Breast epithelium (tissue), 4 donors: ENCODE results near the gene PML. TPM values are rescaled to one million over a fixed set of nuclear protein-coding genes. Genes with fewer than 3 reads are reported as not detected.

Source experiments
- DNase-seq, 2 donors: peaks; one replicate each; pipeline ENCODE4 v3.0.0-alpha.2; 2019; ENCODE audit warnings: low spot score in 2 of 2
- H3K27ac ChIP-seq, 2 donors: fragments of 200-600 bp; sonication (generic) in 1 of 2; one replicate each; pipeline ENCODE4 v1.5.1; 2016 to 2019; ENCODE audit warnings: mild to moderate bottlenecking in 1 of 2
- H3K27me3 ChIP-seq, 2 donors: fragments of 200-600 bp; sonication (generic) in 1 of 2; one replicate each; pipeline versions ENCODE4 v1.5.1 to v1.6.0; 2017 to 2019; ENCODE audit warnings: control low read depth in 1 of 2, mild to moderate bottlenecking in 1 of 2
- H3K36me3 ChIP-seq: fragments of 200-600 bp; one replicate; pipeline ENCODE4 v1.5.1; 2019
- H3K4me1 ChIP-seq, 2 donors: fragments of 200-600 bp; sonication (generic); one replicate each; pipeline ENCODE4 v1.5.1; 2016 to 2019; ENCODE audit warnings: control low read depth in 1 of 2
- H3K4me3 ChIP-seq, 3 donors: fragments of 200-600 bp; sonication (generic); 1 replicate in 2 of 3; 2 replicates in 1 of 3; pipeline ENCODE4 v1.5.1; 2016 to 2019; ENCODE audit warnings: mild to moderate bottlenecking in 3 of 3, moderate library complexity in 2 of 3
- H3K9me3 ChIP-seq, 2 donors: fragments of 200-600 bp; sonication (generic) in 1 of 2; one replicate each; pipeline ENCODE4 v1.5.1; 2016 to 2019; ENCODE audit warnings: control low read depth in 1 of 2
- POLR2A ChIP-seq: fragments of 450-650 bp; IDR thresholded peaks from one replicate; pipeline ENCODE4 v1.6.1; 2016; ENCODE audit warnings: antibody characterized with exemption, mild to moderate bottlenecking, moderate library complexity
- POLR2AphosphoS5 ChIP-seq, 3 donors: sonication (generic); formaldehyde crosslinking; IDR thresholded peaks; one replicate each; pipeline ENCODE4 v1.6.1; 2017; ENCODE audit warnings: antibody characterized with exemption in 3 of 3
- intact Hi-C: fragments of 100-400 bp; cut with DNase I; formaldehyde crosslinking; loops from one replicate; pipeline ENCODE4 v1.15.1; 2023; ENCODE audit warnings: low total_unique reads
- total RNA-seq, 3 donors: library from RNA; depleted of rRNA; stranded (reverse); fragments of >200 nt; gene quantifications; one replicate each; pipeline ENCODE4 v1.1.0, GENCODE V29; 2016
- TF ChIP-seq, protein P1 (sequence below), 3 donors: fragments of 450-650 bp; IDR thresholded peaks; one replicate each; pipeline ENCODE4 v1.5.1; 2016 to 2017; ENCODE audit warnings: antibody characterized with exemption in 3 of 3, mild to moderate bottlenecking in 3 of 3, moderate library complexity in 3 of 3

Gene PML, protein sequence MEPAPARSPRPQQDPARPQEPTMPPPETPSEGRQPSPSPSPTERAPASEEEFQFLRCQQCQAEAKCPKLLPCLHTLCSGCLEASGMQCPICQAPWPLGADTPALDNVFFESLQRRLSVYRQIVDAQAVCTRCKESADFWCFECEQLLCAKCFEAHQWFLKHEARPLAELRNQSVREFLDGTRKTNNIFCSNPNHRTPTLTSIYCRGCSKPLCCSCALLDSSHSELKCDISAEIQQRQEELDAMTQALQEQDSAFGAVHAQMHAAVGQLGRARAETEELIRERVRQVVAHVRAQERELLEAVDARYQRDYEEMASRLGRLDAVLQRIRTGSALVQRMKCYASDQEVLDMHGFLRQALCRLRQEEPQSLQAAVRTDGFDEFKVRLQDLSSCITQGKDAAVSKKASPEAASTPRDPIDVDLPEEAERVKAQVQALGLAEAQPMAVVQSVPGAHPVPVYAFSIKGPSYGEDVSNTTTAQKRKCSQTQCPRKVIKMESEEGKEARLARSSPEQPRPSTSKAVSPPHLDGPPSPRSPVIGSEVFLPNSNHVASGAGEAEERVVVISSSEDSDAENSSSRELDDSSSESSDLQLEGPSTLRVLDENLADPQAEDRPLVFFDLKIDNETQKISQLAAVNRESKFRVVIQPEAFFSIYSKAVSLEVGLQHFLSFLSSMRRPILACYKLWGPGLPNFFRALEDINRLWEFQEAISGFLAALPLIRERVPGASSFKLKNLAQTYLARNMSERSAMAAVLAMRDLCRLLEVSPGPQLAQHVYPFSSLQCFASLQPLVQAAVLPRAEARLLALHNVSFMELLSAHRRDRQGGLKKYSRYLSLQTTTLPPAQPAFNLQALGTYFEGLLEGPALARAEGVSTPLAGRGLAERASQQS
- total RNA-seq, result 100 to 1,000 TPM in 1 of 3 donors, 10 to 100 TPM in 2; 37.8 to 103 (median 49.8) TPM

DNA sequence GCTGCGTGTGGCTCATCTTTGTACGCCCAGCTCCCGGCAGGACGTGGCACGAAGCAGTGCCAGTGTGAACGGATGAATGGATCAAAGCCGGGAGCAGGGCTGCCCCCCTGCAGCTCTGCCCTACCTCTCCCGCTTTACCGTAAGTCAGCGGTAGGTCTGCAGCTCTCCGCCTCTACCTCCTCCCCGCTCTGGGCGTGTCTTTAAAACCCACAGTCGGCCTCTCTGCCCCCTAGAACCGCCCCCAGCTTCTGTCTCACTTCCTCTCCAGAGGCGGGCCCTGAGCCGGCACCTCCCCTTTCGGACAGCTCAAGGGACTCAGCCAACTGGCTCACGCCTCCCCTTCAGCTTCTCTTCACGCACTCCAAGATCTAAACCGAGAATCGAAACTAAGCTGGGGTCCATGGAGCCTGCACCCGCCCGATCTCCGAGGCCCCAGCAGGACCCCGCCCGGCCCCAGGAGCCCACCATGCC lies at the start of gene PML:
TSS of gene PML (plus strand) at position 304 of the 471 bp plus-strand sequence. CDS start at position 401, 97 bp downstream.
- Histone ChIP-seq H3K27ac (peak within 1 kb of the TSS; percentile 97 to 98), H3K4me1 (peaks cover 15 to 26% of the 10 kb centered on the region in 2 donors), H3K4me3 (peak within 1 kb of the TSS; percentile 86 to 96 (median 93)), H3K36me3 (no peaks in the 10 kb centered on the region), H3K9me3 (no peaks in the 10 kb centered on the region), H3K27me3 (no peaks in the 10 kb centered on the region)
- DNase-seq, result peak; percentile 95 to 96
- intact Hi-C loops, result no loop called here
- TF ChIP-seq, protein P1, sequence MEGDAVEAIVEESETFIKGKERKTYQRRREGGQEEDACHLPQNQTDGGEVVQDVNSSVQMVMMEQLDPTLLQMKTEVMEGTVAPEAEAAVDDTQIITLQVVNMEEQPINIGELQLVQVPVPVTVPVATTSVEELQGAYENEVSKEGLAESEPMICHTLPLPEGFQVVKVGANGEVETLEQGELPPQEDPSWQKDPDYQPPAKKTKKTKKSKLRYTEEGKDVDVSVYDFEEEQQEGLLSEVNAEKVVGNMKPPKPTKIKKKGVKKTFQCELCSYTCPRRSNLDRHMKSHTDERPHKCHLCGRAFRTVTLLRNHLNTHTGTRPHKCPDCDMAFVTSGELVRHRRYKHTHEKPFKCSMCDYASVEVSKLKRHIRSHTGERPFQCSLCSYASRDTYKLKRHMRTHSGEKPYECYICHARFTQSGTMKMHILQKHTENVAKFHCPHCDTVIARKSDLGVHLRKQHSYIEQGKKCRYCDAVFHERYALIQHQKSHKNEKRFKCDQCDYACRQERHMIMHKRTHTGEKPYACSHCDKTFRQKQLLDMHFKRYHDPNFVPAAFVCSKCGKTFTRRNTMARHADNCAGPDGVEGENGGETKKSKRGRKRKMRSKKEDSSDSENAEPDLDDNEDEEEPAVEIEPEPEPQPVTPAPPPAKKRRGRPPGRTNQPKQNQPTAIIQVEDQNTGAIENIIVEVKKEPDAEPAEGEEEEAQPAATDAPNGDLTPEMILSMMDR (IDR thresholded peaks at IDR 0.05), result no peak
- TF ChIP-seq POLR2A (no peak), POLR2AphosphoS5 (IDR thresholded peaks at IDR 0.05) (peak in 2 of 3 donors; percentile 22 to 62)

DNA sequence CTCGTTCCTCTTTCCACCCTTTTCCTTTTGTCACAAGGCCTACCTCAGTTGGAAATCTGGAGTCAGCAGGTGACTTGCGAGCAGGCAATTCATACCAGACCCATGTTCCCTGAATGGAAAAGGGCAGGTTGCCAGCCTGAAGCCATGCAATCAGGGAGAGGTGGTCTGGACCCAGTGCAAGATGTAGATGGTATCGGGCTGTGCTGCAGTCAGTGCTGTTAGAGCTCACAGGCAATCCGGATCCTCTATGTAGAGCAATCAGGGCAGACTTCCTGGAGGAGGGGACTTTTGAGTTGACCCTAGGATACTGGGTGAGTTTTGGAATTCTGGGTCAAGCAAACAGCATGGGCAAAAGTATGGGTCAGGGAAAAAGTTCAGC lies 49.4 kb upstream of the PML start:
- Histone ChIP-seq H3K4me3 (no peak overlapping the region), H3K27ac (peak overlapping the region in 1 of 2 donors; percentile 8), H3K9me3 (no peaks in the 10 kb centered on the region), H3K36me3 (no peaks in the 10 kb centered on the region), H3K27me3 (no peaks in the 10 kb centered on the region), H3K4me1 (no peaks in the 10 kb centered on the region)
- TF ChIP-seq POLR2A, result no peak
- TF ChIP-seq, protein P1 (IDR thresholded peaks at IDR 0.05), result no peak
- TF ChIP-seq POLR2AphosphoS5 (IDR thresholded peaks at IDR 0.05), result no peak
- intact Hi-C loops, result no loop called here
- DNase-seq, result no peak

DNA sequence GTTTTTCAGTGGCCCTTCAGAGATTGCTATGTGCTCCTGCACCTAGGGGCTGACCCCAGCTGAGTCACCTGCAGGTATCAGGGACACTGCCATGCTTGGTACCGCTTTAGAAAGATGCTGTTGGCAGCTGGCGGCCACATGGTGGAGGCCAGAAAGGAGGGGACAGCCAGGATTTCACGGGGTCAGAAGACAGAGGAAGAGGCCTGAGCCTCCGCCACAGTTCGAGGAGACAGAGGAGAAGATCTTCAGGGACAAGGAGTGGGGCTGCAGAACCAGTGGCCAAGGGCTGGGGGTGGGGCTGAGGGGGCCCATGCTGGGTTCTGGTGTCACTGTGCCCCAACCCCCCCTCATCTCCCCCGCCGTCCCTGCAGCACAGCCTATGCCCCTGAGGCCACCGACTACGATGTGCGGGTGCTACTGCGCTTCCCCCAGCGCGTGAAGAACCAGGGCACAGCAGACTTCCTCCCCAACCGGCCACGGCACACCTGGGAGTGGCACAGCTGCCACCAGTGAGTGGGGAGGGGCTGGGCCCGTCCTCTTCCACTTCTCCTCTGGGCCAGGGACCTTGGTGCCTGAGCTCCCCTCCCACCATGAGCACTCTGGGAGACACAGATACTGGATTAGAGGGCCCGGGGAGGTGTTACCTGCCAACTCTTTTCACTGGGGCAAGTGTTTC lies 48.3 kb upstream of the PML start:
- no peak overlapping the region for H3K4me3 ChIP-seq
- H3K4me1 ChIP-seq, result no peaks in the 10 kb centered on the region
- DNase-seq, result no peak
- H3K9me3 ChIP-seq, result no peaks in the 10 kb centered on the region
- no peaks in the 10 kb centered on the region for H3K36me3 ChIP-seq
- intact Hi-C loops, result no loop called here
- no peaks in the 10 kb centered on the region for H3K27me3 ChIP-seq
- TF ChIP-seq, protein P1 (IDR thresholded peaks at IDR 0.05), result no peak
- no peak for TF ChIP-seq POLR2A
- TF ChIP-seq POLR2AphosphoS5 (IDR thresholded peaks at IDR 0.05), result no peak
- no peak overlapping the region for H3K27ac ChIP-seq

DNA sequence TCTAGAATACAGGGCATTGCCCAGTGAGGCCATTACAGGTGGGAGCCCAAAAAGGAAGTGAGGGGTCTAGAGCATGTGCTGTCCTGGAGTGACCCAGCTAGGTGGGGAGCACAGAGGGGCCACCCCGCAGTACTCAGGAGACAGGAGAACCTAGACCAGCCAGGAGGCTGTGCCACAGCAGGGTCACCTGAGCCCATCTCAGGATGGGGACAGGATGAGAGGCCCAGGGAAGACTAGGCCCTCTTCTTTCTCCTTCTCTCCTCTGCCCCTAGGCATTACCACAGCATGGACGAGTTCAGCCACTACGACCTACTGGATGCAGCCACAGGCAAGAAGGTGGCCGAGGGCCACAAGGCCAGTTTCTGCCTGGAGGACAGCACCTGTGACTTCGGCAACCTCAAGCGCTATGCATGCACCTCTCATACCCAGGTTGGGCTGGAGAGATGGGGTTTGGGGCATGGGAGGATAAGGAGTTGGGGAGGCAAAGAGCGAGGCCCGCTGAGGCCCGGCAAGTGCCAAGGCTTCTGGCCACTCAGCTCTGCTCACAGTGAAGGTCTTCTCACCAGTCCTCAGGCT lies 47.6 kb upstream of the PML start:
- no peak for DNase-seq
- peaks cover 5 to 6% of the 10 kb centered on the region in 2 donors for H3K4me1 ChIP-seq
- H3K36me3 ChIP-seq, result no peaks in the 10 kb centered on the region
- H3K4me3 ChIP-seq, result no peak overlapping the region
- no peaks in the 10 kb centered on the region for H3K9me3 ChIP-seq
- TF ChIP-seq POLR2A, result no peak
- no peak for TF ChIP-seq POLR2AphosphoS5 (IDR thresholded peaks at IDR 0.05)
- TF ChIP-seq, protein P1 (IDR thresholded peaks at IDR 0.05), result no peak
- no peak overlapping the region for H3K27ac ChIP-seq
- intact Hi-C loops, result no loop called here
- H3K27me3 ChIP-seq, result no peaks in the 10 kb centered on the region
